Measurements from ENCODE around the gene OR52A1.
"Not testable (repeated sequence)": the region's sequence is repeated elsewhere in the genome, so short reads cannot be mapped to it uniquely, and the experiment has no call there.

The OR52A1 gene

DNA sequence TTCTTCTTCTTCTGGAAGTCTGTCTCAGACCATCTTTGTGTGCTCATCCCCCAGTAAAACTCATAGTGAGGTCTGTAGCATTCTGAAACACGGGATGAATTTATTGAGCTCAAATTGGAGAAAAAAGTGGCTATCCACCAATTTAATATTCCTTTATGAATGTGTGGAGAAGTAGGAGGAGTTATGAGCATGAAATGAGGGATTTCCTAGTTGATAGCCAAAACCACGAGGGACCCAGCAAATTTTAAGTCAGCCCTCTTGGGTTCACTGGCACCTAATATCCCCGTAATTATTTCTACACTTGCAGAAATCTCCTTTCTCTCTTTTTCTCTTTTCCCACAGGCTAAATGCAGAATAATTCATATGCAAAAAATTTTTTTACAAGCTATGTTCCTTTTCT lies at the start of gene OR52A1:
Gene OR52A1, minus strand, starts transcription at position 101 of the 400 bp plus-strand sequence. CDS start 2,388 bp downstream, outside the sequence.
- no peak for DNase-seq

DNA sequence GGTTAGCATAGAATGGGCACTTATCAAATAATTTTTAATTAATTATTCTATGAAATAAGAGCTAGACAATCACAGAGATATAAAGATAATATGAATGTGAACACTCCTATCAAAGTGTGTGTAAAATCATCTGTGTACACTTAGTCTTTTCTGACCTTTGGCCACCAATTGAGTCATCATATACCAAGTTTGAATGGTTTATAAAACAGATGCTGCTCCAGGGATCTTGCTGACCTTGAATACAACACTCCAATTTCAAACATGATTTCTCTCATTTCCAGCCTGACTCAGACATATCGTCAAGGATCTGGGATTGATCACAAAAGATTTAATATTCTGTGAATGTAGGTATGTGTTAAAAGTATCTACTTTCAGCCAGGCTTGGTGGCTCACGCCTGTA lies 48.8 kb upstream of the OR52A1 start:
- DNase-seq = no peak

DNA sequence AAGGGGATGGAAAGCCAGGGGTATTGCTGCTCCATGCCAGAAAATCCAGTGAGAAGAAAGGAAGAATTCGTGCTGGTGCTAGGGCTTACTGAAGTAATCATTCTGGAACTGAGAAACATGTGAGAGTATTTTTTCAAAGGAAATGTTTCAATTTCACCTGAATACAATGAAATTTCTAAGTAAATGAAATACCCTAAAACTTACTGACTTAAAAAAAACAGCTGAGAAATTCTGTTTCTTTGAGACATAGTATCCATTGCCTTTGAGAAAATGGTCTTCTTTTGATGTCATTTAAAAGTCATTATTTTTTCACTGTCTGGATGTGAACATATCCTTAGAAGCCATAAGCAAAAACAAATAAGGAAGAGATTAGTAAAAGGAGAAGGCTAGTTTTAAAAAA lies 46.0 kb upstream of the OR52A1 start, which contains the start of gene OR51V1:
Gene OR51V1, minus strand, starts transcription at position 101 of the 400 bp plus-strand sequence. Its CDS starts 0 bp downstream, at position 101.
- DNase-seq = no peak

DNA sequence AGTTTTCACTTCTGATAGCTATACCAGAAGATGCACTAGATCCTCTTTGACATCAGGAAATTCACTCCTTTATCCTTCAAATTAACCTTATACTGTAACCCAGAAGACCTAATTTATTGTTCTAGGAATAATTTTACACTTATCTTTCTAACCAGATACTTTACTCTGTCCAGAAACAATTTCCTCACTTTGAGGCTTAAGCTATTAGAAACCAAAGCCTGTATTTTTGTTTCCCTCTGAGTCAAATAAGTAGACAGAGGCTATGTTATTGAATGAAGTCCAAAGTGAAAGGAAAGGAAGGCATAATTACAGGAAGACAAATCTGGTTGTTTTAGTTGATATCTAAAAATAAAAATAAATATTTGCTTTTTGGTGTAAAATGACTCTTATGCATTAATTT lies 43.7 kb upstream of the OR52A1 start:
- DNase-seq = no peak

DNA sequence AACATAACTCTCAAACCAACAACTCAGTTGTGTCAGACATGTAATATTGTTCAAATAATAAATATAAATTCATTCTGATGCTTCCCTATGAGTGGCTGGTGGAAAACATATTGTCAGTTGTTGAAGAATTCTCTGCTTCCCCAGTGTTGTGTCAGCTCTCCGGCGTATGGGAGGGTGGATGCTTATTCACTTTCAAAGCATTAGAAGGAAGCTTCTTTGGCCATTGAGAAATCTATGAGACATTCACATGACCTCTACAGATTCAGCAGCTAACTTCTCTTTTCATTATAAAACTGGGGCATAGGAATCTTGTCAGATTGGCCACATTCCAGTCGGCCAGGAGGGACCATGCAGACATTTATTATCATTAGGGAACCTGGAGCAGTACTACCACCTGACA lies 43.0 kb upstream of the OR52A1 start:
- DNase-seq = no peak

DNA sequence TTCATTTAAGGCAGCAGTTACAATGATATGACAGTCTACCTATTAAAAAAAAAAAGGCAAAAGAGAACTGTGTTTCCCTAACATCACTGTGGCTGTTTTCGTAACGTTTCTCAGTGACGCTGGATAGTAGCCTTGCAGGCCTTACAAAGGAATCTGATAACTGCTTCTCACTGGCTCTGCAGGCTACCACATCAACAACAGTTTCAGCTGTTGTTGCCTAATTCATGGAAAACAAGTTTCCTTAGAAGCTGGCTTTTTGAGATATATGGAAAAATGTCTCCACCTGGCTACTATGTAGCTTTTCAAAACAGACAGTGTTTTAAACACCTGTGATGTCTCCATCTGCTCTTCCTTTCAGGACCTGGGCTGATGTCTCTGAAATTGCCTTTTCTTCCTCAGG lies 42.2 kb upstream of the OR52A1 start:
- DNase-seq = no peak

DNA sequence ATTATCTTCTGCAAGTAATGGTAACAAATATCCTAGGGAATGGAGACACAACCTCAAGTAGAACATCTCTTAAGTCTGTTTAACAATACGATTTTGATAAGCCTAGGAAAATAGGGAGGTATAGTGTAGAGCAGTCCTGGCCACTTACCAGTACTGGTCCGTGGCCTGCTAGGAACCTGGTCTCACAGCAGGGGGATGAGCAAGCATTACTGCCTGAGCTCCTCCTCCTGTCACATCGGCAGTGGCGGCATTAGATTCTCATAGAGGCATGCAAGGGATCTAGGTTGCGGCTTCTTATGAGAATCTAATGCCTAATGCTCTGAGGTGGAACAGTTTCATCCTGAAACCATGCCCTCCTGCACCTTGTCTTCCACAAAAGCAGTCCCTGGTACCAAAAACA lies 41.5 kb upstream of the OR52A1 start:
- DNase-seq = no peak

DNA sequence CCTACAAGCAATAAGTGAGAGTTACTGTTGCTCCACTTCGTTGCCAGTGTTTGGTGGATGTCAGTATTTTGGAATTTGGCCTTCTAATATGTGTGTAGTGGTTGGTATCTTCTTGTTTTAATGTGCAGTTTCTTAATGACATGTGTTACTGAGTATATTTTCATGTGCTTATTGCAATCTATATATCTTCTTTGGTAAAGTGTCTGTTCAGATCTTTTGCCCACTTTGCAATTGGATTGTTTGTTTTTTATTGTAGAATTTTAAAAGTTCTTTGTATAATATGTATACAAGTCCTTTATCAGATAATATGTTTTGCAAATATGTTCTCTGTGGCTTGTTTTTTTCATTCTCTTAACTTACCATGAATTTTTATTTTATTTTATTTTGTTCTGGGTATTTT lies 38.2 kb upstream of the OR52A1 start:
- DNase-seq = no peak

DNA sequence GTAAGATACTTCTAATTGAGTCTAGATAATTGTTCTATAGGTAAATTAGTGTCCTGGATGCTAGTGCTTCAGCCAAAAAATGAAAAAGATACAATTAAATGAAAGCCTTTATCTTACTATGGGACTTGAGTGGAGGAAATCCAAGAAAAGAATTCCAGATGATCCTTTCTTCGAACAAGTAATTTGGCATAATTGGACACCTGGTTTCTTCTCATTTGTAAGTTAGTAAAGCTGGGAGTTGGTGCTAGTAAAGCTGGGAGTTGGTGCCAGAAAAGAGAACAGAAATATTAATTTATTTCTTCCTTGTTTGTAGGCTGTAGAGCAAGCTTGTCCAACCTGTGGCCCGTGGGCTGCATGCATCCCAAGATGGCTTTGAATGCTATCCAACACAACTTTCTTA lies 33.6 kb upstream of the OR52A1 start:
- no peak for DNase-seq

DNA sequence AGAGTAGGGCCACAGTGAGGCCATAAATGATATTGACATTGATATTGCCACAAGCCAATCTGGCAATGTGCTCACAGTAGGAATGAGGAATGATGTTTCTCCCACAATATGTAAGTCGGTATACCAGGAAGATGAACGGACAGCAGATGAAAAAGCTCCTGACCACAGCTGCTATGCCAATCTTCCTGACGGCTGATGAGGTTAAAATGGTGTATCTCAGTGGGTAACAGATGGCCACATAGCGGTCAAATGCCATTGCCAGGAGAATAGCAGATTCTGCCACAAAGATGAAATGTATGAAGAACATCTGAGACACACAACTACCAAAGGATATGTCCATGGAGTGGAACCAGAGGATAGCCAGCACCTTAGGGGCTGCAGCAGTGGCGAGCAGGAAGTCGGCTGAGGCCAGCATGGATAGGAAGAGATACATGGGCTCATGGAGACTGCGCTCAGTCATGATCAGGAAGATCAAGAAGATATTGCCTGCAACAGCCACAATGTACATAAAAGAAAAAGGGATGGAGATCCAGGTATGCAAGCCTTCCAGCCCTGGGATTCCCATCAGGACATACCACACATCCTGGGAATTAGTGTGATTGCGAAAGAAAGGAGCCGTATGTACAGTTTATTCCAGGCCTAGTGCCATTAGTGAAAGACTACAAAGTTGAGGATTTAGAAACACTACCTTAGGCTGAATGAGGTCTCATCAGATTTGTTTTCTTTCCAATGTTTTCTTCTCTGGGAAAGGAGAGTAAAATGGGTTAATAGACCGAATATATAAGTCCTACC lies 23.7 kb upstream of the OR52A1 start:
- no peak for DNase-seq

DNA sequence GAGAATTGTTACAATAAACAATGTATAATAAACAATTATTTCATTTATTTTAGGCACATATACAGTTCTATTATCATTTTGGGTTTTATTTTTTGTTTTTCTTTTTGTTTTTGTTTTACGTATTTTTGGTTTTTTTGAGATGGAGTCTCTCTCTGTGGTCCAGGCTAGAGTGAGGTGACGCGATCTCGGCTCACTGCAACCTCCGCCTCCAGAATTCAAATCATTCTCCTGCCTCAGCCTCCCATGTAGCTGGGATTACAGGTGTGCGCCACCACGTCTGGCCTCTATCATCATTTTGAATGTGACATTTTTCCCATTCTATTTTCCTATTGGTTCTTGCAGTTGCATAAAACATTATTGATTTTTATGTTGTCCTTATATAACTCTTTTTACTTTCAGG lies 20.4 kb upstream of the OR52A1 start:
- DNase-seq = no peak

DNA sequence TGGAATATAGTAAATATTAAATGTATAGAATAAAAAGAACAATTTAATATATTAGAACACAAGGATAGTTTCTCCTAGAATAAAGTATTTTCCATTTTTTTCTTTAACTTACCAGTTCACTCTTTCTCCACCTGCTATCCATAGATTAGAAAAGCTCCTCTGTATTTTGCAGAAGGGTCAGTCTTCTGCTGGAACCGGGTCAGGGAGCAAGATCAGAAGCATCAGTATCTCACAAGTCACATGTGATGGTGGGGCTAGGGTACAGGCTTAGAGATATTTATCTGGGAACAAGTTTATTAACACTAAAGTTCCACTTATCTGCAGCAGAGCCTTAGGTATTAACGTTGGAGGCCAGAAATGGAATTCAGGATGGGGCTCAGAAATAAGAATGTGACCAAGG lies 17.3 kb upstream of the OR52A1 start:
- no peak for DNase-seq

DNA sequence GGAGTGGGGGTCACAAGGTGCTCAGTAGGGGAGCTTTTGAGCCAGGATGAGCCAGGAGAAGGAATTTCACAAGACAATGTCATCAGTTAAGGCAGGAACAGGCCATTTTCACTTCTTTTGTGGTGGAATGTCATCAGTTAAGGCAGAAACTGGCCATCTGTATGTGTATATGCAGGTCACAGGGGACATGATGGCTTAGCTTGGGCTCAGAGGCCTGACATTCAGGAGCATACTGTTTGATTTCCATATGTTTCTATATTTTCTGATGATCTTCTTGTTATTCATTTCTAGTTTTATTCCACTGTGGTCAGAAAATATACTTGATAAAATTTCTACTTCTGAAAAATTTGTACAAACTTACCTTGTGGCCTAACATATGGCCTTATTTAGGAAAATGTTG lies 11.3 kb upstream of the OR52A1 start:
- DNase-seq = not testable (repeated sequence)

DNA sequence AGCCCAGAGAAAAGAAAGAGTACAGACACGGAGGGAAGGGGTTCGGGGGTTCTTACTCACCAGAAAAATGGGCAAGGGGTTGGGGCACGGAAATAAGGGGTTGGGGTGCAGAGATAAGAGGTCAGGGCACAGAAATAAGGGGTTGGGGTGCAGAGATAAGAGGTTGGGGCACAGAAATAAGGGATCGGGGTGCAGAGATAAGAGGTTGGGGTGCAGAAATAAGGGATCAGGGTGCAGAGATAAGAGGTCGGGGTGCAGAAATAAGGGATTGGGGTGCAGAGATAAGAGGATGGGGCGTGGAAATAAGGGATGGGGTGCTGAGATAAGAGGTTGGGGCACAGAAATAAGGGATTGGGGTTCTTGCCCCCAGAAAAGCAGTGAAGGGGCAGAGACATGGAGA lies 10.2 kb upstream of the OR52A1 start:
- DNase-seq = not testable (repeated sequence)

DNA sequence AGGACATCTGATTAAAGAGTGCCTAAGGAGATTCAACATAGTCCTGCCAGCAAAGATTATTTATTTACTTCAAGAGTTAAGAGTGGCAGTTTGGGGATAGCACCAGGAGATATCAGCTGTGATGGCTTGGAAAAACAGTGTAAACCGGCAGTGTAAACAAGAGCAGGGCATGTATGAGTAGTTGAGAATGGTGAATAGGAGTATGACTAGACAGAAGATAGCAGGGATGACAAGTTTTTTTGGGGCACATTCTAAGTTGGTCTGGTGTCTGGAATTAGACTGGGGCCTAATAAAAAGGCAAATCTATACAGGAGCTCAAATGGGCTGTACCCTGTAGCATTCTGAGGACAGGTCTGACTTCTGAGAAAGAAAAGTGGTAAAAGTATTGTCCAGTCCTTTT lies 6.5 kb upstream of the OR52A1 start:
- not testable (repeated sequence) for DNase-seq

DNA sequence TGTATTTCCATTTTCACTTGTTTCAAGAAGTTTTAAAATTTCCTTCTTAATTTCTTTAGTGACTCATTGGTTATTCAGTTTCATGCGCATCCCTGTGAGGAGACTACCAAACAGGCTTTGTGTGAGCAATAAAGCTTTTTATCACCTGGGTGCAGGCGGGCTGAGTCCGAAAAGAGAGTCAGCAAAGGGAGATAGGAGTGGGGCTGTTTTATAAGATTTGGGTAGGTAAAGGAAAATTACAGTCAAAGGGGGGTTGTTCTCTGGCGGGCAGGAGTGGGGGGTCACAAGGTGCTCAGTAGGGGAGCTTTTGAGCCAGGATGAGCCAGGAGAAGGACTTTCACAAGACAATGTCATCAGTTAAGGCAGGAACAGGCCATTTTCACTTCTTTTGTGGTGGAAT lies 5.7 kb upstream of the OR52A1 start:
- DNase-seq = not testable (repeated sequence)

DNA sequence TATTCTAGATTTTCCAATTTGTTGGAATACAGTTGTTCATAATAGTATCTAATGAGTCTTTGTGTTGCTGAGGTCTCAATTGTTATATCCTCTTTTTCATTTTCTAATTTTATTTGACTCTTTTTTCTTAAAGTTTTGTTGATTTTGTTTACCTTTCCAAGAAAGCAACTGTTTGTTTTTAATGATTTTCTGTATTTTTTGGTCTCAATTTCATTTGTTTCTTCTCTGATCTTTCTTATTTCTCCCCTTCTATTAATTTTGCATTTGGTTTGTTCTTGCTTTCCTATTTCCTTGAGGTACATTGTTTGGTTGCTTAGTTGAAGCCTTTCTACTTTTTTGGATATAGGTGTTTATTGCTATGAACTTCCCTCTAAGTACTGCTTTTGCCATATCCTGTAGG lies 5.2 kb upstream of the OR52A1 start:
- DNase-seq = no peak

DNA sequence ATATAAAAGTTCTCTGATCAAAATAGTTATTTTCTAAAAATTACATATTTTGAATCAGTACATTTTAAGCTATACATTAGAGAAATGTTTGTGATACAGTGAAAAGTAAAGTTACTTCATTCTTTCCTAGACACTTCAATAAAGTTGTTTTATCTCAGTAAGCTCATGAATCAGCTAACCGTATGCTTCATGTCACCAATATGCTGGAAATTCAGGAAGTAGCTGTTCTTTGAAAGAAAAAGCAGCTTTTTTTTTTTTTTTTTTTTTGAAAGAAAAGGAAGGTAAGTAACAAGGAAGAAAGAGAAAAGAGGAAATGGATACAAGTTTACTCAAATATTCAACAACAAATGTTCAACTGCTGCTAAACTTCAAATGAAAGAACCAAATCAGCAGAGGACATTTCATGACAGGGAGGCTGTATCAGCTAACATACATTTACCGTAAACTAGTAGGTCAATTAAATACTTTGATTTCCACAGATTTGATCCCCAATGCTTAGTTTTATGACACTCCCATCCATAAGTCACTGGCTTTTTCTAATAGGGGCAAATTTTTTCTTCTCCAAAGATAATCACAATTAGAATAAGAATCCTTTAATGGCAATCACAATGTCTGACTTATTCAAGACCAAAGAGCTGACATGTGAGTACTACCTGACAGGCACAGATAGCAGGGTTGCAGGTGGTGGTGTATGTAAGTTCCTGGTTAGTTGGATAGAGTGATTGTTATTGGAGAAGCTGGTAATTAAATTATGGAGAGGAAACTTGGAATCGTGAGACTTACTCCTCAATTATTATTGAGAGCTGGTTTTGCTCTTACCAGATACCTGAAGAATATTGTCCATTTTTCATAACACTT lies 754 bp downstream of the OR52A1 start:
- DNase-seq = no peak

DNA sequence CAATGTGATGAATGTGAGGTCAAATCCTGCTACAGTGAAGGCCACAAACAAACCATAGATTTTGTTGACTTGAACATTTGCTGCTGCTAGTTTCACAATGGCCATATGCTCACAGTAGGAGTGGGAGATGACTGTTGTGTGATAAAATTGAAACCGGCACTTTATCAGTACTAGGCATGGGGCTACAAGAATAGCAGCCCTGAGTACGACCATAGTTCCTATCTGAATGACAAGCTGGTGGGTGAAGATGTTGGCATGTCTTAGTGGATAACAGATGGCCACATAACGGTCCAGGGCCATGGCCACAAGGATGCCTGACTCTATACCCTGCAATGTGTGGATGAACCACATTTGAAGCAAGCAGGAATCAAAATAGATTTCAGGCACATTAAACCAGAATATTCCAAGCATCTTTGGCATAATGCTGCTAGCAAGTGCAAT lies 2.8 kb downstream of the OR52A1 start:
- no peak for DNase-seq

DNA sequence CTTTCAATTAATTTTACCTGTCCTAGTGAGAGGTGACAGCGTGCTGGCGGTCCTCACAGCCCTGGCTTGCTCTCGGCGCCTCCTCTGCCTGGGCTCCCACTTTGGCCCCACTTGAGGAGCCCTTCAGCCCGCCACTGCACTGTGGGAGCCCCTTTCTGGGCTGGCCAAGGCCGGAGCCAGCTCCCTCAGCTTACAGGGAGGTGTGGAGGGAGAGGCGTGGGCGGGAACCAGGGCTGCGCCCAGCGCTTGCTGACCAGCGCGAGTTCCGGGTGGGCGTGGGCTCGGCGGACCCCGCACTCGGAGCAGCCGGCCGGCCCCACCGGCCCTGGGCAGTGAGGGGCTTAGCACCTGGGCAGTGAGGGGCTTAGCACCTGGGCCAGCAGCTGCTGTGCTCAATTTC lies 10.4 kb downstream of the OR52A1 start:
- DNase-seq = not testable (repeated sequence)

DNA sequence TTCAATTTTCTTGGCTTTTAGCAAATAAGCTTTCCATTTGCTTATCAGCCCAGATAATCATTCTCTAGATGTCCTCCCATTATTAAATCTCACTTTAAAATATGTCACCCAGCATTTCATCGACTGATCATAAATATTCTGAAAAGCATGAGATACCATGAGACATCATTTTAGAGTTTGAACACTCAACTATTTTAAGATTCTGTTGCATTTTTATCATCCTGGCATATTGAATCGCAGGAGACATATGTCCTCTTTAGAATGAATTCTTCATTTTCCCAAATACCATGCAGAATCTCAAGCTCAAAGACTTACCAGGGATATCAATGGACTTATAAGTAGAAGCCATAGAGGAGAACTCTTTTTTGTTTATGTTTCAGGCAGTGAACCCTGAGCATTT lies 16.6 kb downstream of the OR52A1 start, which contains the start of gene OR52A5:
Gene OR52A5, minus strand, starts transcription at position 361 of the 400 bp plus-strand sequence. CDS start 5,714 bp downstream, outside the sequence.
- DNase-seq = no peak

DNA sequence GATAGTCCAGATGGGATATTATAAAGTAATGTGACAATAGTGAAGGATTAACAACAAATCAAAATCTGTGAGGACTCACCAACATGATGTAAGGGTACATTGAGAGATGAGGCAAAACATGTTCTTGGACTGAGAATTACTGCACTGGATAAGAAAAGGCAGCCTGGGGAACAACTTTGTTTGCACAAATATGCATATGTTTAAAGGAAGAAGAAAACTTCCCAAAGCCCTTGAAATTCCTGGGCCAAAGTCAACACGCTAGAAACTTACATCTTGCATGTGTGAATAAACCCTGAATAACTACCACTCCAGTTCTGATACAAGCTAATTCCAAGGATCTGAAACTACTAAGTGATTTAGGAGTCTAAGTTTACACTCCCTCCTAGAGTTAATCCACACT lies 17.5 kb downstream of the OR52A1 start:
- DNase-seq = no peak

DNA sequence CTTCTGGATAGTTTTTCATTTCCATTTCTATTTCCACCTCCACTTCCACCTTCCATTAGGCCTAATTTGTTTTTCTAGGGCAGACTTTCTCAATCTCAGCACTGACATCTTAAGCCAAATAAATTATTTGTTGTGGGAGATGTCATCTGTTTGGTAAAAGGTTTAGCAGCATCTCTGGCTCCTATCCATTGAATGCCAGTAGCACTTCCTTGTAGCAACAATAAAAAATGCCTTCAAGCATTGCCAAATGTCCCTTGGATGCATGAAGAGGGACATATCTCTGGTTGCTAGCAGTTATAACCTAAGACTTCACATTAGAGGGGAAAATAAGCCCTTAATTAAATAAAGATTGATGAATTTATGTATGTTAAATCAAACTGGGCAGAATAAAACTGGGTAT lies 18.3 kb downstream of the OR52A1 start:
- no peak for DNase-seq
